ACC112 (cell line): ENCODE data around the gene WDR91.

Experiments used
- H2AFZ ChIP-seq: fragments of 200-600 bp; sonication (generic); one replicate; pipeline ENCODE4 v1.6.0; 2017; ENCODE audit warnings: antibody characterized with exemption, low read length; ENCODE audit not compliant: unreplicated experiment
- H3K27ac ChIP-seq: fragments of 200-600 bp; sonication (generic); 2 replicates; pipeline ENCODE4 v1.5.1; 2014; ENCODE audit warnings: low read depth, mild to moderate bottlenecking, antibody characterized with exemption, low read length, moderate library complexity
- H3K27me3 ChIP-seq: fragments of 200-600 bp; sonication (generic); 2 replicates; pipeline ENCODE4 v1.6.1; 2014; ENCODE audit warnings: mild to moderate bottlenecking, antibody characterized with exemption, low read length, moderate library complexity, mixed read lengths; ENCODE audit not compliant: insufficient read depth
- H3K36me3 ChIP-seq: fragments of 200-600 bp; sonication (generic); 2 replicates; pipeline ENCODE4 v1.6.1; 2016; ENCODE audit warnings: mild to moderate bottlenecking, antibody characterized with exemption, low read length, moderate library complexity, mixed read lengths; ENCODE audit not compliant: insufficient read depth
- H3K4me1 ChIP-seq: fragments of 200-600 bp; sonication (generic); one replicate; pipeline ENCODE4 v1.6.1; 2016; ENCODE audit warnings: low read length, mixed read lengths; ENCODE audit not compliant: insufficient read depth, unreplicated experiment, control insufficient read depth
- H3K4me3 ChIP-seq: fragments of 200-600 bp; sonication (generic); 2 replicates; pipeline ENCODE4 v1.5.1; 2014; ENCODE audit warnings: mild to moderate bottlenecking, low read depth, low read length
- H3K79me2 ChIP-seq: fragments of 200-600 bp; sonication (generic); one replicate; pipeline ENCODE4 v1.6.0; 2016; ENCODE audit warnings: low read length; ENCODE audit not compliant: control insufficient read depth, unreplicated experiment, insufficient read depth

Gene WDR91

GRCh38 chr7:135168489-135169140 lies 42.7 kb downstream of the WDR91 start:
- H3K79me2 ChIP-seq = peaks cover 35% of the 10 kb centered on the region
- H2AFZ ChIP-seq = no peak overlapping the region
- H3K27ac ChIP-seq = 0 out of 2 replicates have a peak overlapping the region, but pooled peaks have one; percentile 15
- H3K4me3 ChIP-seq = peak overlapping the region; percentile 88
- H3K27me3 ChIP-seq = no peaks in the 10 kb centered on the region
- peaks cover 37% of the 10 kb centered on the region for H3K36me3 ChIP-seq
- peaks cover 22% of the 10 kb centered on the region for H3K4me1 ChIP-seq

- peaks cover 40% of the 10 kb centered on the region for H3K36me3 ChIP-seq
- H2AFZ ChIP-seq = no peak overlapping the region
- H3K27me3 ChIP-seq = no peaks in the 10 kb centered on the region
- H3K4me3 ChIP-seq = no peak overlapping the region; the same call in 1 of the 2 replicates
- peaks cover 22% of the 10 kb centered on the region for H3K4me1 ChIP-seq
- peaks cover 35% of the 10 kb centered on the region for H3K79me2 ChIP-seq
- H3K27ac ChIP-seq = no peak overlapping the region
These were observed 43.3 kb downstream of the WDR91 start for GRCh38 chr7:135168001-135168400.

DNA sequence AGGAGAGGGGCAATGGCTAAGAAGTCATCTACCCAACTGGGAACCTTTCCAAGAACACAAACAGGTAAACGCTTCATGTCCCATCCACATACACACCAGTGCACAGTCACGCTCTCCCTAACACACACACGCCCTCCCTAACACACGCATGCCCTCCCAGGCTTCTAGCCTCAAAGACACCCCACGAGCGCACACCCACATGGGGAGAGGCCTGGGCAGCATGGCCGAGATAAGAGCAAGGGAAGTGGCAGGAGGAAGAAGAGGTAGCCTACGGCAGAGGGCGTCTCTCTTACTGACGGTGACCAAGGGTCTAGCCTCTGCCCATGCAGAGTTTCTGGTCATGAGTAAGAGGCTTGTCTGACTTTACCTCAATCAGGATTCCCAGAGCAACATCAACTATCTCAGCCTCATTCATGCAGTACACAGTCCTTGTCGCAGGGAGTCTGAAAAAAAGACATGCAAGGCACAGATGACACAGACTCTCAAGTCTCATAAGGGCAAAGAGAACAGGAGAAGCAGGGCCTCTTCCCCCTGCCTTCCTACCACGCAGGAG lies 43.9 kb downstream of the WDR91 start:
- H3K79me2 ChIP-seq = peaks cover 35% of the 10 kb centered on the region
- H2AFZ ChIP-seq = no peak overlapping the region
- H3K27ac ChIP-seq = no peak overlapping the region
- H3K4me3 ChIP-seq = no peak overlapping the region
- H3K36me3 ChIP-seq = peaks cover 44% of the 10 kb centered on the region
- no peaks in the 10 kb centered on the region for H3K27me3 ChIP-seq
- peaks cover 22% of the 10 kb centered on the region for H3K4me1 ChIP-seq

DNA sequence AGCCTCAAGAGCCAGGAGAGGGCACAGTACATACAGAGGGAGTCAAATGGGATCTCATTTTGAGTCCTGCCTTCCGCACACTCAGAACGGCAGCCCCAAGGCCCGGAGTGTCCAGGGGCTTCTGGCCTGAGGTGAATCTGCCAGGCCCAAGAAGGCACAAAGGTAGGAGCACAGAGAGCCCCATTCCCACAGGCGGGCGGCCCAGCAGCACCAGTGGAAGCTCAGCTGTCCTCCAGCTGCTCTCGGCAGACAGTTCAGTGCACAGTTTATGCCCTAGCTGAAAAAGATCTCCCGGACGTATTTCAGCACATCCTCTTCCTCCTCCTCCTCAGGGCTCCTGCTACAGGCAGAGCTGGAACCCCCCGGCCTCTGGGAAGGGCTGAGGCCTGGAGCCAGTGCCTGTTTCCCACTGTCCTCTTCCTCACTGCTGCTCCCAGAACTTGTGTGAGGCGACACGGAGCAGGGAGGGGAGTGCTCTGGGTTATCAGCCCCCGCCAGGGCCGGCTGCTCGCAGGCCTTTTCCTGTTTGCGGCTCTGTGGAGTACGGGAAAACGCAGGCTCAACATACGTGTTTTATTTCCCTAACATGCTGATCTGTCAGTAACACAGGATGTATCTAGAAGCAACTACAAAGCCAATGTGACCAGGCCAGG lies 44.9 kb downstream of the WDR91 start:
- Histone ChIP-seq H3K4me1 (peaks cover 15% of the 10 kb centered on the region), H3K4me3 (no peak overlapping the region), H3K36me3 (peaks cover 47% of the 10 kb centered on the region), H3K27me3 (no peaks in the 10 kb centered on the region), H3K79me2 (peaks cover 40% of the 10 kb centered on the region), H3K27ac (no peak overlapping the region), H2AFZ (no peak overlapping the region)

- H3K4me3 ChIP-seq = no peak overlapping the region
- H3K27ac ChIP-seq = no peak overlapping the region
- H3K79me2 ChIP-seq = peaks cover 45% of the 10 kb centered on the region
- H3K27me3 ChIP-seq = no peaks in the 10 kb centered on the region
- H2AFZ ChIP-seq = no peak overlapping the region
- H3K4me1 ChIP-seq = peaks cover 17% of the 10 kb centered on the region
- H3K36me3 ChIP-seq = peaks cover 50% of the 10 kb centered on the region
These were observed 45.5 kb downstream of the WDR91 start for GRCh38 chr7:135165862-135166261.

GRCh38 chr7:135164357-135165061 lies 46.8 kb downstream of the WDR91 start:
- no peak overlapping the region for H3K4me3 ChIP-seq
- no peaks in the 10 kb centered on the region for H3K27me3 ChIP-seq
- H2AFZ ChIP-seq = no peak overlapping the region
- H3K4me1 ChIP-seq = peaks cover 30% of the 10 kb centered on the region
- H3K27ac ChIP-seq = no peak overlapping the region
- H3K36me3 ChIP-seq = peaks cover 50% of the 10 kb centered on the region
- peaks cover 43% of the 10 kb centered on the region for H3K79me2 ChIP-seq

DNA sequence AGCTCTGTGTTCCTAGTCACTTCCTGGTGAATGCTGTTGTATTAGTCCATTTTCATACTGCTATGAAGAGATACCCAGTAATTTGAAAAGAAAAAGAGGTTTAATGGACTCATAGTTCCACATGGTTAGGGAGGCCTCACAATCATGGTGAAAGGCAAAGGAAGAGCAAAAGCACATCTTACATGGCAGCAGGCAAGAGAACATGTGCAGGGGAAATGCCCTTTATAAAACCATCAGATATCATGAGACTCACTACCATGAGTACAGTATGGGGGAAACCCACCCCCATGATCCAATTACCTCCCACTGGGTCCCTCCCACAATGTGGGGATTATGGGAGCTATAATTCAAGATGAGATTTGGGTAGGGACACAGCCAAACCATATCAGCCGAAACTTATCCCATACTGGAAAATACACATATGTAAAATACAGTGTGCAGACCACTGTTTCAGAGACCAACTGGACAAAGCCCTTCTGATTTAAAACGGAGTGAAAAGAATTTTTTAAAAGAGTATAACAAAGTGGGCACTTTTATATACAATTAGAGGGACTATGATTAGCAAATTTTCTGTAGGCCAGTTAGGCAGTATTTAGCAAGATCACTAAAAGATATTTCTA lies 48.8 kb downstream of the WDR91 start:
- H3K4me3 ChIP-seq = no peak overlapping the region
- H2AFZ ChIP-seq = no peak overlapping the region
- no peak overlapping the region for H3K27ac ChIP-seq
- no peaks in the 10 kb centered on the region for H3K27me3 ChIP-seq
- peaks cover 26% of the 10 kb centered on the region for H3K4me1 ChIP-seq
- peaks cover 43% of the 10 kb centered on the region for H3K36me3 ChIP-seq
- H3K79me2 ChIP-seq = peaks cover 38% of the 10 kb centered on the region

GRCh38 chr7:135161669-135162068 lies 49.7 kb downstream of the WDR91 start:
- Histone ChIP-seq H2AFZ (no peak overlapping the region), H3K27ac (no peak overlapping the region), H3K4me3 (no peak overlapping the region), H3K79me2 (peaks cover 37% of the 10 kb centered on the region), H3K4me1 (peaks cover 26% of the 10 kb centered on the region), H3K36me3 (peaks cover 46% of the 10 kb centered on the region), H3K27me3 (no peaks in the 10 kb centered on the region)

GRCh38 chr7:135160858-135161653 lies 50.3 kb downstream of the WDR91 start:
- H3K36me3 ChIP-seq = peaks cover 43% of the 10 kb centered on the region
- H3K4me1 ChIP-seq = peaks cover 26% of the 10 kb centered on the region
- H3K27ac ChIP-seq = peak overlapping the region; percentile 83
- H3K4me3 ChIP-seq = peak overlapping the region; percentile 17; the same call in 1 of the 2 replicates
- H3K27me3 ChIP-seq = no peaks in the 10 kb centered on the region
- H2AFZ ChIP-seq = no peak overlapping the region
- peaks cover 34% of the 10 kb centered on the region for H3K79me2 ChIP-seq
